Epidermal melanocyte (primary cell): ENCODE results near the gene CAPN5.
"Not testable (repeated sequence)": the region's sequence is repeated elsewhere in the genome, so short reads cannot be mapped to it uniquely, and the experiment has no call there.

Source experiments
- DNase-seq: peaks from one replicate; pipeline ENCODE4 v3.0.0; 2011; ENCODE audit warnings: low spot score; ENCODE audit not compliant: insufficient read length

Gene CAPN5

GRCh38 chr11:77096591-77097019 lies 29.8 kb downstream of the CAPN5 start:
- no peak for DNase-seq

- not testable (repeated sequence) for DNase-seq
Measured at GRCh38 chr11:77097180-77097579, 30.4 kb downstream of the CAPN5 start.

DNA sequence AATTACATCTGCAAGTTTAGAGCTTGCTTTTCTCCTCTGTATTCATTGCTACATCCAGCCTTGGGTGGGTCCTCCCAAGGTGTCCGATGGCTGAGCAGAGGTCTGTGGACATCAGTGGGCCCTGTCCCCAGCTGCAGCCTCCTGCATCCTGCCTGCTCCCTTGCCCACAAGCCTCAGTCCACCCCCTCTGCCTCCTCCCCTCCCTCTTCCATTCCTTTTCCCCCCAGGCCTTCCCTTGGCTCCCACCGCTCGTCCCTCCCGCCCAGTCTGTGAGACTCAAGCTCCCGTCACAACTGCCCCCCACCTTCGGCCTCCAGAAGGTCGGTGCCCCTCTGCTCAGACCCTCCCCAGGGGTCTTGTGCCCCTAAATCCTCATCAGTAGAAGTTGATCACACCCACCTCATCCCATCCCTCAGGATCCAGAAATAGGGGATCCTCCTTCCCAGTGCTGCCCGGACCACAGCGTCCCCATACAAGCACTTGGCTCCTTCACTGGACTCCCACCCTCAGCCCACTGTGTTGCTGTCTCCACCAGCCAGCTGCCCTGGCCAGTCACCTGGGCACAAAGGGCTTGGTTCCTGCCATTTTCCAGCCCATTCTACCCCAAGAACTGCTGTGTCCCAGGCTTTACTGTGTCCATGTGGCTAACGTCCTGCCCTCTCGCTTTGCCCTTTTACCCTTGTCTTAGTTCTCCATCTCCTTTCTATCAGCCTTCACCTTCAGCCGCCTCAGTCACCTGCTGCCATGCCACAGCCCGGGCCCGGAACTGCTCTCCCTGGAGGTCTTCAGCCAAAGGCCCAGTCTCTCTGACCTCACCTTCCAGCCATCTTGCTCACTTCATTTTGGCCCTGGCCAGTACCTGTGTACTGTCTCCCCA lies 33.6 kb downstream of the CAPN5 start:
- no peak for DNase-seq

DNA sequence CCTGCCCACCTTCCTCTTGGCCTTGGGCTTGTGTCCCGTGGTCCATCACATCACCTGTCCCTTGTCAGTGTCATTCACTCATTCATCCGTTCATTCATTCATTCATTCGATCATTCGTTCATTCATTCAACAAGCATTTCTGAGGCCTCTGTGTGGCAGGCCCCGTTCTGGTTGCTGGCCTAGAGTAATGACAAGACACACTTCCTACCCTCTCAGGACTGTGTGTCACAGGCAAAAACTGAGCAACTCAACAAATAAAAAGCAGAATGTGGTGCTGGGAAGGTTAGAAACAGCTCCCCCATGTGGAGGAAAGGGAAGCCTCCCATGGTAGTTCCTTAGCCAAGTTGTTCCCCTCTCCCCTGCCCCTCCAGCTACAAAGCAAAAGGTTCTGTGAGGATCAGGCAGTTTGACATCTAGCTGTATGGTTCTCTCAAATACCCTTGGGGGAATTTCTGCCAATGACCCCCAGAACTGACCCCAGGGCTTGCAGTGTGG lies 34.3 kb downstream of the CAPN5 start:
- no peak for DNase-seq

GRCh38 chr11:77102246-77103210 lies 35.8 kb downstream of the CAPN5 start, which contains the start of gene OMP:
TSS of gene OMP (plus strand) at chr11:77102840. CDS start at chr11:77102840, 0 bp downstream.
- no peak for DNase-seq

GRCh38 chr11:77103319-77103718 lies 36.5 kb downstream of the CAPN5 start:
- no peak for DNase-seq

GRCh38 chr11:77104727-77105126 lies 38.0 kb downstream of the CAPN5 start:
- no peak for DNase-seq

DNA sequence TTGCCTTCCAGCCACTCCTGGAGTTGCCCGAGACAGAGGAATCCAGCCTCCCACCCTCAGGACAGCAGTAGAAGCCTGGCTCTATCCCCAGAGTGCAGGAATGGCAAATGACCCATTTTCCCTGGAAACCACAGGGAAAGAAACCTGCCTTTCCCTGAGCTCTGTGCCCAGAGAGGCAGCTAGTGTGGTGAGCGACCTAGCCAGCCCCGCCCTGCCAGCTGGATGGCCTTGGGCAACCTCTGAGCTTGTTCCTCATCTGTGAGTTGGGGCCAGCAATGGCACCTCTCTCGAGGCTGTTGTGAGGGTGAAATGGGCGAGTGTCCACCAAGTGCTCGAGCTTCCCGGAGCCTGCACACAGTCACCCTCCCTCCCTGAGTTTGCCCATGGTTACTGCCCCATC lies 39.5 kb downstream of the CAPN5 start:
- no peak for DNase-seq

DNA sequence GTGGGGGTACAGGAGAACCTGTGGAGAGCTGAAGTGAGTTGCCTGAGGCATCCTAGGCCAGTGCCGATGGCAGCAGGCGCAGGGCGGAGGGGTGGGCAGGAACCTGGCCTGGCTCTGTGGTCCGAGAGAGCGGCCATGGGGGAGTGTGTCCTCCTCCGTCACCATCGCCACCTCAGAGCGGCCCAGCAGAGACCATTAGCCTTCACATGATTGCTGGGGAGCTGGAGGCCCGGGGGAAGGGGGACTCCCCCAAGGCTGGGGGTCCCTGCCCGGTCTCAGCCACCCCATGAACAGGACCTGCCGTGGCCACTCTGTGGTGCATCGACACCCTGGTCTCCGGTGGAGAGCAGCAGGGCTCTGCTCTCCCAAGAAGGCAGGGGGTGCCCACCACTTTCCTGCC lies 40.0 kb downstream of the CAPN5 start:
- DNase-seq = no peak

DNA sequence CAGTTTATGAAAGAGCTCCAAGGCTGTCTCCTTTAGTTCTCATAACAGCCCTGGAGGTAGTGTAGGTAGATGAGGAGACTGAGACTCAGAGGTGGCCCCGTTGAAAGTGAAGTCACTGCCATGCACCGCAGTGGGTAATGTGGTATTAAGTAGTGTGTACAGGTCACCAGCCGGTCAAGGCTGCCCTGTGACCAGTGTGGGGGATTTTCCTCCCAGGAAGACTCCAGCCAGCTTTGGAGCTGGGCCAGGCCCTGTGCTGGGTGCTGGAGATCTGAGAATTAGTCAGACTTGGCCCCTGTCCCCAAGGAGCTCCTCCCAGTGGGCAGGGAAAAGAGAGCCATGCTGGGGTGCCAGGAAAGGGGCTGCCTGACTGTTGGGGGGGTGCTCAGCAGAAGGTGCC lies 41.2 kb downstream of the CAPN5 start:
- peak; percentile 51 for DNase-seq

GRCh38 chr11:77108436-77108835 lies 41.7 kb downstream of the CAPN5 start:
- no peak for DNase-seq

- no peak for DNase-seq
Measured at GRCh38 chr11:77109236-77110019, 42.7 kb downstream of the CAPN5 start.

GRCh38 chr11:77110836-77111235 lies 44.1 kb downstream of the CAPN5 start:
- no peak for DNase-seq

GRCh38 chr11:77111277-77111676 lies 44.5 kb downstream of the CAPN5 start:
- DNase-seq = no peak

DNA sequence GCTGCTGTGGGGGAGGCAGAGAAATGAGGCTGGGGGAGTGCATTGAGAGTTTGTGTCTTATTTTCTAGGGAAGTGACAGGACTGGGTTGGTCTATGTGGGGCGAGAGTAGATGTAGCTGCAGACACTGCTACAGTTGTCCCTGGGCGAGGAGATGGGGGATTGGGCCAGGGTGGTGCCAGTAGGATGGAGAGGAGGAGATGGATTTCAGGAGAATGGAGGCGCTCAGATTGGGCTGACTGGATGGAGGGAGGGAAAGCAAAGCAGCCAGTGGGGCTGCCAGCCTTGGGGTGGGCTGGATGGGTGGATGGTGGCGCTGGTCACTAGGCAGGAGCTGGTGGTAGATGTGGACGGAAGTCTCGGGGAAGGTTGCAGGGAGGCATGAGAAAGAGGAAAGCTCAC lies 45.2 kb downstream of the CAPN5 start:
- DNase-seq = no peak

GRCh38 chr11:77112641-77113381 lies 46.0 kb downstream of the CAPN5 start:
- DNase-seq = no peak

DNA sequence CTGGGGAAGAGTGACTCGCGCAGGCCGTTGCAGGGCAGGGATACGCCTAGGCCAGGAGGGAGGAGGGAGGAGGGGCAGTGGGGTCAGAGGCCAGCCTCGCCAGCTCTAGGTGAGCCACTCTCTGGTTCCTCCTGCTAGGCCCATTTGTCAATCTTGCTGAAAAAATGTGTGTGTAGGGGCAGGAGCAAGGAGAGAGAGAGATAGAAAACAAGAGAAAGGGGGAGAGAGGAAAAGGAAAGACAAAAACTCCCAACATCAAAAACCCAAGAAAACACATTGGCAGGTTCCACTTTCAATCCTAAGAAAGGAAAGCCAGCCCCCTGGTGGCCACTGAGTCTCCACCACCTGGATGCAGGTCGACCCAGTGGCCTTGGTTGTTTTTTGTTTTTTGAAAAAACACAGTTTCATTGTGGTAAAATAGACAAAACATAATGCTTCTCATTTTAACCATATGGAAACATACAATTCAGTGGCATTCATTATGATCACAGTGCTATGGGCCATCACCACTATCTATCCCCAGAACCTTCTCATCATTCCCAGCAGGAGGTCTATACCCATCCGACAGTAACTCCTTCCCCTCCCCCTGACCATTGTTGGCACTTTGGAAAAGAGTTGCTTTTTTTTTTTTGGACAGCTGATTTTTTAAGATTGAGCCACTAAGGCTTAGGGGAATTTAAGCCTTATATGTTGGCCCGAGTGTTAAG lies 46.8 kb downstream of the CAPN5 start:
- no peak for DNase-seq

- no peak for DNase-seq
Measured at GRCh38 chr11:77114089-77114463, 47.3 kb downstream of the CAPN5 start.

GRCh38 chr11:77115181-77115611 lies 48.4 kb downstream of the CAPN5 start:
- no peak for DNase-seq

DNA sequence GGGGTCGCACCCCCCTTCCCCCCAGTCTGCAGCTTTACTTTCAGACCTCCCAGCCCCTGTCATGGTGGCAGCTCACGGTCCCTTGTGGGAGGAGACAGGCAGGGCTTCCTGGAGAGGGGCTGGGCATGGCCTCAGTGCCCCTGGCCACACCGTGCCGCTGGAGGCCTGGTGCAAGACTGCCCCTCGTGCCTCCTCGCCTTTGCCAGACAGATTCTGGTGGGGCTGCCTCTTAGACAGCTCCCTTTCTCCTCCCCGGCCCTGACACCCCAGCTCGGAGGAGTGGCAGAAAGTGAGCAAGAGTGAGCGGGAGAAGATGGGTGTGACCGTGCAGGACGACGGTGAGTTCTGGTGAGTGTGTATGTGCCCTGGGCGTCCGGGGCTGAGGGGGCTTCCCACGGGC lies 49.2 kb downstream of the CAPN5 start:
- no peak for DNase-seq
